ENCODE data around the gene AMBRA1. TPM values are rescaled to one million over a fixed set of nuclear protein-coding genes. Genes with fewer than 3 reads are reported as not detected.

Gene AMBRA1
- total RNA-seq, 4 donors from 2014 or later: 20.2 to 31.3 (median 25.9) TPM

DNA sequence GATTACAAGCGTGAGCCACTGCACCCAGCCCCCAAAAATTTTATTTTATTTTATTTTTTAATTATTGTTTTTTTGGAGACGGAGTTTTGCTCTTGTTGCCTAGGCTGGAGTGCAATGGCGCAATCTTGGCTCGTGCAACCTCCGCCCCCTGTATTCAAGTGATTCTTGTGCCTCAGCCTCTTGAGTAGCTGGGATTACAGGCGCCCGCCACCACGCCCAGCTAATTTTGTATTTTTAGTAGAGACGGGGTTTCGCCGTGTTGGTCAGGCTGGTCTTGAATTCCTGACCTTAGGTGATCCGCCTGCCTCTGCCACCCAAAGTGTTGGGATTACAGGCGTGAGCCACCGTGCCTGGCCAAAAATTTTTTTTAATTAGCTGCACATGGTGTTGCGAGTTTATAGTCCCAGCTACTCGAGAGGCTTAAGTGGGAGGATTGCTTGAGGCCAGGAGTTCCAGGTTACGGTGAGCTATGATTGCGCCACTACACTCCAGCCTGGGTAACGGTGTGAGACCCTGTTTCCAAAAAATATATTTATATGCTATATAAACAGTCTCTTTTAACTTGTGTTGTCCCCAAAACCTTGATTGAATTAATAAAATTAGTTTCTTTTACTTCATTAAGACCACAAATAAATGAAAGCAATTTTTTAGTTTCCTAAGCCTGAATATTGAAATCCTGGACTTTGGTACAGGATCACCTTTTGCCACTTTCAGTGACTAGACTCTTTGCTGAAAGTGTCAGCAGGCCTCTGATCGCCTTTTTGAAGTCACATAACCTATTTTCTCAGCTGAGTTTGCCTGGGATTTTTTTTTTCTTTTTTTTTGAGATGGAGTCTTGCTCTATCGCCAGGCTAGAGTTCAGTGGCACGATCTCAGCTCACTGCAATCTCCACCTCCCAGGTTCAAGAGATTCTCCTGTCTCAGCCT lies 39.7 kb upstream of the AMBRA1 start:
- Histone ChIP-seq H3K36me3 (peaks cover 0 to 83% (median 7%) of the 10 kb centered on the region in 3 donors), H3K27ac (no peak overlapping the region), H3K4me1 (no peaks in the 10 kb centered on the region), H3K27me3 (no peaks in the 10 kb centered on the region), H3K9me3 (no peaks in the 10 kb centered on the region), H3K4me3 (no peak overlapping the region)
- TF ChIP-seq, protein P1, sequence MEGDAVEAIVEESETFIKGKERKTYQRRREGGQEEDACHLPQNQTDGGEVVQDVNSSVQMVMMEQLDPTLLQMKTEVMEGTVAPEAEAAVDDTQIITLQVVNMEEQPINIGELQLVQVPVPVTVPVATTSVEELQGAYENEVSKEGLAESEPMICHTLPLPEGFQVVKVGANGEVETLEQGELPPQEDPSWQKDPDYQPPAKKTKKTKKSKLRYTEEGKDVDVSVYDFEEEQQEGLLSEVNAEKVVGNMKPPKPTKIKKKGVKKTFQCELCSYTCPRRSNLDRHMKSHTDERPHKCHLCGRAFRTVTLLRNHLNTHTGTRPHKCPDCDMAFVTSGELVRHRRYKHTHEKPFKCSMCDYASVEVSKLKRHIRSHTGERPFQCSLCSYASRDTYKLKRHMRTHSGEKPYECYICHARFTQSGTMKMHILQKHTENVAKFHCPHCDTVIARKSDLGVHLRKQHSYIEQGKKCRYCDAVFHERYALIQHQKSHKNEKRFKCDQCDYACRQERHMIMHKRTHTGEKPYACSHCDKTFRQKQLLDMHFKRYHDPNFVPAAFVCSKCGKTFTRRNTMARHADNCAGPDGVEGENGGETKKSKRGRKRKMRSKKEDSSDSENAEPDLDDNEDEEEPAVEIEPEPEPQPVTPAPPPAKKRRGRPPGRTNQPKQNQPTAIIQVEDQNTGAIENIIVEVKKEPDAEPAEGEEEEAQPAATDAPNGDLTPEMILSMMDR (IDR thresholded peaks at IDR 0.05): no peak
- no peak for TF ChIP-seq POLR2A (IDR thresholded peaks at IDR 0.05)
- intact Hi-C loops (cut with DNase I): no loop called here
- WGBS, 2 donors: 92 to 93% methylated on average over 19 to 22 of the region's 22 CpGs
- DNase-seq: no peak

DNA sequence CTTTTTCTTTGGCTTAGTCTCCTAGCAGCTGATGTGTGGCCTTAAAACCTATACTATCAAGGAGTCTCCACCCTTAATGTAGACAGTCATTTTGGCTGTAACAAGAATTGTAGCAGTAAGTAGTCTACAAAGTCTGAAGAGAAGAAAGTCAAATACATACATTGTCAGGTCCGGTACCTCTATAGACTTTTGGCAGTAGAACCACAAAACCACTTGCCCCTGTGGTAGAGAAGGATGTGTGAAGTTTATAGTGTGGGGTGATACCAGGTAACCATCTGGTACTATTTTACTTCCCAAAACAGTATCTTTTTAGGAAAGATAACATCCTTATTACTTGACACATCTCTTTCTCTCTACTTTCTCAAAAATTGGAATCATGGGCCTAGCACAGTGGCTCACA lies 38.7 kb upstream of the AMBRA1 start:
- no peak for TF ChIP-seq POLR2A (IDR thresholded peaks at IDR 0.05)
- TF ChIP-seq, protein P1 (IDR thresholded peaks at IDR 0.05): no peak
- Histone ChIP-seq H3K9me3 (no peaks in the 10 kb centered on the region), H3K27ac (no peak overlapping the region), H3K4me1 (no peaks in the 10 kb centered on the region), H3K27me3 (no peaks in the 10 kb centered on the region), H3K4me3 (no peak overlapping the region), H3K36me3 (peaks cover 0 to 82% (median 7%) of the 10 kb centered on the region in 3 donors)
- WGBS, 2 donors: 78 to 92% methylated on average over 1 of the region's 1 CpG
- intact Hi-C loops (cut with DNase I): no loop called here
- no peak for DNase-seq

DNA sequence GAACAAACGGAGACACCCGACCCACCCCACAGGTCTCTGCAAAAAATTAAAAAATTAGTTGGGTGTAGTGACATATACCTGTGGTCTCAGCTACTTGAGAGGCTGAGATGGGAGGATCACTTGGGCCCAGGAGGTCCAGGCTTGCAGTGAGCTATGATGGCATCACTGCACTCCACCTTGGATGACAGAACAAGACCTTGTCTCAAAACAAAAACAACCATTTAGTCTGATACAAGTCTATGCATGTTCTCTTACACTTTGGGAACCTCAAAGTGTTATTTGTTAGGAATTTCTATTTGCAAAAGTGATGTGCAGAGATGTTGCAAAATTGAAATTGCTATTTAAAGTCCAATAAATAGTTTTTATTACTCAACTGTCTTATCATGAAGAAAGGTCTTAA lies 37.9 kb upstream of the AMBRA1 start:
- DNase-seq: no peak
- intact Hi-C loops (cut with DNase I): no loop called here
- H3K4me3 ChIP-seq: no peak overlapping the region
- H3K27ac ChIP-seq: no peak overlapping the region
- WGBS, 2 donors: 85% methylated on average over 2 of the region's 2 CpGs; no CpG with 5 or more reads in 1 of the 2 donors
- peaks cover 0 to 82% (median 7%) of the 10 kb centered on the region in 3 donors for H3K36me3 ChIP-seq
- no peak for TF ChIP-seq POLR2A (IDR thresholded peaks at IDR 0.05)
- no peaks in the 10 kb centered on the region for H3K27me3 ChIP-seq
- H3K4me1 ChIP-seq: no peaks in the 10 kb centered on the region
- no peaks in the 10 kb centered on the region for H3K9me3 ChIP-seq

DNA sequence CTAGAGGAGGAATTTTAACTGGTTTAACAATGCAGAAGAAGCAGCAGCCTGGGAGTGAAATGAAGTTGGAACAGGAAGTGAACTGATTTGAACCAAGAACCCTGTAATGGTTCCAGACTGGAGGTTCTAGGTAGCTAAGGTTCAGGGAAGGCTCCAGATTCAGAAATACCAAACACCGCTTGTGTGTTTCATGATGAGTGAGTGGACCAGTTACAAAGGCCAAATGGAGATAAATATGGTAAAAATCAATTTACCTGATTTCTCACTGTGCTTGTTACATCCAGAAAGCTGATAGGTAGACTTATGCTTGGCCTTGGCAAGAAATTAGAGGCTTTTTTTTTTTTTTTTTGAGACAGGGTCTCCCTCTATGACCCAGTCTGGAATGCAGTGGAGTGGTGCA lies 36.4 kb upstream of the AMBRA1 start:
- WGBS, 2 donors: 94 to 100% methylated on average over 1 of the region's 1 CpG
- no peaks in the 10 kb centered on the region for H3K4me1 ChIP-seq
- no peak for TF ChIP-seq POLR2A (IDR thresholded peaks at IDR 0.05)
- TF ChIP-seq, protein P1 (IDR thresholded peaks at IDR 0.05): no peak
- intact Hi-C loops (cut with DNase I): no loop called here
- no peaks in the 10 kb centered on the region for H3K27me3 ChIP-seq
- DNase-seq: no peak
- H3K36me3 ChIP-seq: peaks cover 0 to 83% (median 19%) of the 10 kb centered on the region in 3 donors
- H3K4me3 ChIP-seq: no peak overlapping the region
- no peaks in the 10 kb centered on the region for H3K9me3 ChIP-seq
- no peak overlapping the region for H3K27ac ChIP-seq

DNA sequence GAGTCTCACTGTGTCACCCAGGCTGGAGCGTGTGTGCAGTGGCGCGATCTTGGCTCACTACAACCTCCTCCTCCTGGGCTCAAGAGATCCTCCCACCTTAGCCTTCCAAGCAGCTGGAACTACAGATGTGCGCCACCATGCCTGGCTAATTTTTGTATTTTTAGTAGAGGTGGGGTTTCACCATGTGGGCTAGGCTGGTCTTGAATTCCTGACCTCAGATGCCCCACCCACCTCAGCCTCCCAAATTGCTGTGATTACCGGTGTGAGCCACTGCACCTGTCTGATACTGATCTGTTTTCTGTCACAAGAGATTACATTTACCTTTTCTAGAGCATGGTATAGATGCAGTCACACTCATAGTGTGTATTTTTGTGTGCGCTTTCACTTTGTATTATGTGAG lies 35.1 kb upstream of the AMBRA1 start:
- DNase-seq: no peak
- Histone ChIP-seq H3K27ac (no peak overlapping the region), H3K4me3 (no peak overlapping the region), H3K9me3 (no peaks in the 10 kb centered on the region), H3K4me1 (no peaks in the 10 kb centered on the region), H3K27me3 (no peaks in the 10 kb centered on the region), H3K36me3 (peaks cover 0 to 94% (median 20%) of the 10 kb centered on the region in 3 donors)
- 86 to 88% methylated on average over 6 of the region's 6 CpGs for WGBS, 2 donors
- TF ChIP-seq, protein P1 (IDR thresholded peaks at IDR 0.05): no peak
- no peak for TF ChIP-seq POLR2A (IDR thresholded peaks at IDR 0.05)
- intact Hi-C loops (cut with DNase I): no loop called here
